ENCODE data around the gene LRRC4C. TPM values are rescaled to one million over a fixed set of nuclear protein-coding genes. Genes with fewer than 3 reads are reported as not detected.

Gene LRRC4C
- total RNA-seq, 1 donor from 2014 or later, result 14.0 TPM

GRCh38 chr11:40838181-40838683 is 621.2 kb downstream of the LRRC4C start:
- Mint-ChIP-seq H3K36me3 (no peaks in the 10 kb centered on the region), H3K4me1 (ENCODE audit: unreplicated experiment) (no peaks in the 10 kb centered on the region), H3K27me3 (no peaks in the 10 kb centered on the region), H3K4me3 (no peak overlapping the region), H3K9me3 (no peaks in the 10 kb centered on the region), H3K27ac (no peak overlapping the region)
- TF ChIP-seq, protein P1, sequence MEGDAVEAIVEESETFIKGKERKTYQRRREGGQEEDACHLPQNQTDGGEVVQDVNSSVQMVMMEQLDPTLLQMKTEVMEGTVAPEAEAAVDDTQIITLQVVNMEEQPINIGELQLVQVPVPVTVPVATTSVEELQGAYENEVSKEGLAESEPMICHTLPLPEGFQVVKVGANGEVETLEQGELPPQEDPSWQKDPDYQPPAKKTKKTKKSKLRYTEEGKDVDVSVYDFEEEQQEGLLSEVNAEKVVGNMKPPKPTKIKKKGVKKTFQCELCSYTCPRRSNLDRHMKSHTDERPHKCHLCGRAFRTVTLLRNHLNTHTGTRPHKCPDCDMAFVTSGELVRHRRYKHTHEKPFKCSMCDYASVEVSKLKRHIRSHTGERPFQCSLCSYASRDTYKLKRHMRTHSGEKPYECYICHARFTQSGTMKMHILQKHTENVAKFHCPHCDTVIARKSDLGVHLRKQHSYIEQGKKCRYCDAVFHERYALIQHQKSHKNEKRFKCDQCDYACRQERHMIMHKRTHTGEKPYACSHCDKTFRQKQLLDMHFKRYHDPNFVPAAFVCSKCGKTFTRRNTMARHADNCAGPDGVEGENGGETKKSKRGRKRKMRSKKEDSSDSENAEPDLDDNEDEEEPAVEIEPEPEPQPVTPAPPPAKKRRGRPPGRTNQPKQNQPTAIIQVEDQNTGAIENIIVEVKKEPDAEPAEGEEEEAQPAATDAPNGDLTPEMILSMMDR (conservative IDR thresholded peaks at IDR 0.05), result no peak
- DNase-seq (ENCODE audit: extremely low spot score, unreplicated experiment), result no peak

- Mint-ChIP-seq H3K36me3 (no peaks in the 10 kb centered on the region), H3K4me3 (no peak overlapping the region), H3K9me3 (no peaks in the 10 kb centered on the region), H3K27me3 (no peaks in the 10 kb centered on the region), H3K4me1 (ENCODE audit: unreplicated experiment) (no peaks in the 10 kb centered on the region), H3K27ac (no peak overlapping the region)
- DNase-seq (ENCODE audit: extremely low spot score, unreplicated experiment), result no peak
- TF ChIP-seq, protein P1 (conservative IDR thresholded peaks at IDR 0.05), result no peak
These were observed 632.3 kb downstream of the LRRC4C start for GRCh38 chr11:40827116-40827515.

DNA sequence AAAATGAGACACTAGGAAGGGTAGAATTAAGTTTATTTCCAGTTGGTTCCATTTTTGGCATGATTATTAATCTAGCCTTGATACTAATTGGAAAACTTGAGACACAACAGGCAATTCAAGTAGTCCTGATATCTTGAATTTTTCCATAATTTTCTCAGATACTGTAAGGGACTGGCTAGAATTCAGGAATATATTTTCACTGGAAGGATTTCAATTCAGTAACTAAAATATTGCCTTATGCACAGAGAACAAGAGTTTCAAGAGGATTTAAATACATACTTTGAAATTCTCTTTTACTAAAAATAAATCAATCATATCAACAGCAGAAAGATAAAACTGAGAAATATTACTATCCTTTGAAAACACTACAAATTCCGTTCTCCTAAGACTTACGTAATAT is 632.9 kb downstream of the LRRC4C start:
- TF ChIP-seq, protein P1 (conservative IDR thresholded peaks at IDR 0.05), result no peak
- no peaks in the 10 kb centered on the region for H3K9me3 Mint-ChIP-seq
- no peaks in the 10 kb centered on the region for H3K4me1 Mint-ChIP-seq (ENCODE audit: unreplicated experiment)
- H3K36me3 Mint-ChIP-seq, result no peaks in the 10 kb centered on the region
- H3K4me3 Mint-ChIP-seq, result no peak overlapping the region
- H3K27me3 Mint-ChIP-seq, result no peaks in the 10 kb centered on the region
- DNase-seq (ENCODE audit: extremely low spot score, unreplicated experiment), result no peak
- no peak overlapping the region for H3K27ac Mint-ChIP-seq

GRCh38 chr11:40825201-40825834 is 634.1 kb downstream of the LRRC4C start:
- TF ChIP-seq, protein P1 (conservative IDR thresholded peaks at IDR 0.05), result no peak
- Mint-ChIP-seq H3K27ac (no peak overlapping the region), H3K4me3 (no peak overlapping the region), H3K27me3 (no peaks in the 10 kb centered on the region), H3K9me3 (no peaks in the 10 kb centered on the region), H3K36me3 (no peaks in the 10 kb centered on the region), H3K4me1 (ENCODE audit: unreplicated experiment) (no peaks in the 10 kb centered on the region)
- DNase-seq (ENCODE audit: extremely low spot score, unreplicated experiment), result no peak

DNA sequence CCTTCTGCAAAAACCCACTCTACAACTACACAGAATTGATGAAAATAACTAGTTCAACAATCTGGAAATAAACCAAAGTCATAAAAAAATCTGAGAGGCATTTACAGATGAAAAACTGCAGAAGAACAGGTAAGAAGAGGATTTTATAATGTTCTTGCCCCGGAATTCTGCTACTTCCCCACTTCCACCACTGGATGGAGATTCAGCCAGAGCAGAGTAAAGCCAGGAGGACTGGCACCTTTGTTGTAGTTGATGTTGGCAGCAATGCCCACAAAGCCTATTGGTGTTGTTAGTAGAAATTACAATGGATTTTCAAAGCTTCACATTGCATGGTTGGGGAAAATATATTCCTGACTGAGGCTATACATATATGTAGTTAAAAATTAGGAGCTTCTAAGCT is 640.2 kb downstream of the LRRC4C start:
- Mint-ChIP-seq H3K4me3 (no peak overlapping the region), H3K9me3 (peaks cover 6% of the 10 kb centered on the region), H3K27me3 (no peaks in the 10 kb centered on the region), H3K27ac (no peak overlapping the region), H3K36me3 (no peaks in the 10 kb centered on the region), H3K4me1 (ENCODE audit: unreplicated experiment) (no peaks in the 10 kb centered on the region)
- DNase-seq (ENCODE audit: extremely low spot score, unreplicated experiment), result no peak
- TF ChIP-seq, protein P1 (conservative IDR thresholded peaks at IDR 0.05), result peak; percentile 41
